GM12878 (cell line): Measurements from ENCODE around the gene CWF19L2. TPM values are rescaled to one million over a fixed set of nuclear protein-coding genes. Genes with fewer than 3 reads are reported as not detected.
A peak's percentile ranks its signal among the peaks of the same experiment; 100 is the strongest.

Experiments used
- ATAC-seq: fragments of 200-7000 bp; cut with Tn5 transposase; 3 replicates; pipeline ENCODE4 v1.9.1; 2020; ENCODE audit warnings: mild to moderate bottlenecking, moderate library complexity
- BruUV-seq: library from RNA; stranded (reverse); fragments of 400-500 nt; replicated peaks from 2 replicates; lab custom pipeline; 2021; lab: Mats Ljungman, UMichigan
- CTCF ChIA-PET: fragments of 300-600 bp; sonication (Branson Sonifier 250); formaldehyde crosslinking; extraction: SDS; loops from one replicate; lab custom pipeline; 2021; ENCODE audit warnings: inconsistent platforms; lab: Yijun Ruan, JAX
- POLR2A ChIA-PET: fragments of 350-600 bp; formaldehyde crosslinking; extraction: SDS; loops from one replicate; lab custom pipeline; 2021; ENCODE audit warnings: inconsistent platforms; lab: Charles Lee
- RAD21 ChIA-PET: fragments of 300-600 bp; sonication (Branson Sonifier 250); formaldehyde crosslinking; loops from one replicate; lab custom pipeline; 2023; ENCODE audit warnings: antibody characterized with exemption; ENCODE audit not compliant: unreplicated experiment; lab: Charles Lee
- SMC1A ChIA-PET: fragments of 300-600 bp; sonication (Branson Sonifier 250); formaldehyde crosslinking; loops from one replicate; lab custom pipeline; 2023; ENCODE audit not compliant: unreplicated experiment, uncharacterized antibody; lab: Charles Lee
- DNase-seq: peaks from one replicate; pipeline ENCODE4 v3.0.0-alpha.2; 2011; ENCODE audit warnings: low read depth, low spot score
- FAIRE-seq: peaks from 3 replicates; lab custom pipeline; 2011; peaks lifted over from hg19 to GRCh38; lab: Jason Lieb, UNC
- H2AFZ ChIP-seq: 2 replicates; pipeline ENCODE4 v1.6.0; 2011; ENCODE audit warnings: low read depth, low read length, control low read depth; ENCODE audit not compliant: control insufficient read depth
- H3K27ac ChIP-seq: 2 replicates; pipeline ENCODE4 v1.5.1; 2011; ENCODE audit warnings: control low read depth; ENCODE audit not compliant: control insufficient read depth, insufficient read depth
- H3K27me3 ChIP-seq, 2 experiments: replicated peaks in 1 of 2; 2 replicates each; pipeline versions ENCODE4 v1.6.0 to v1.6.1; 2011; ENCODE audit warnings: low read length in 1 of 2; ENCODE audit not compliant: control insufficient read depth in 2 of 2, insufficient read depth in 2 of 2
- H3K36me3 ChIP-seq, 2 experiments: 2 replicates each; pipeline ENCODE4 v1.5.1; 2011; ENCODE audit warnings: low read length in 1 of 2; ENCODE audit not compliant: control insufficient read depth in 2 of 2, insufficient read depth in 2 of 2
- H3K4me1 ChIP-seq: 2 replicates; pipeline ENCODE4 v1.6.1; 2011; ENCODE audit warnings: mild to moderate bottlenecking, low read length, moderate library complexity, mixed read lengths; ENCODE audit not compliant: control insufficient read depth, insufficient read depth
- H3K4me2 ChIP-seq: 2 replicates; pipeline ENCODE4 v1.6.0; 2011; ENCODE audit warnings: control low read depth; ENCODE audit not compliant: control insufficient read depth, insufficient read depth
- H3K4me3 ChIP-seq: fragments of 200-600 bp; sonication (generic); 2 replicates; pipeline ENCODE4 v1.5.1; 2016
- H3K79me2 ChIP-seq: 2 replicates; pipeline ENCODE4 v1.6.0; 2011; ENCODE audit warnings: low read length; ENCODE audit not compliant: control insufficient read depth, insufficient read depth
- H3K9ac ChIP-seq: 2 replicates; pipeline ENCODE4 v1.8.0; 2011; ENCODE audit warnings: low read length, control low read depth, mixed read lengths; ENCODE audit not compliant: control insufficient read depth, insufficient read depth
- H3K9me3 ChIP-seq: replicated peaks from 3 replicates; pipeline ENCODE4 v1.5.1; 2011; ENCODE audit warnings: mild to moderate bottlenecking, low read length; ENCODE audit not compliant: control insufficient read depth, insufficient read depth
- H4K20me1 ChIP-seq: 2 replicates; pipeline ENCODE4 v1.6.0; 2011; ENCODE audit not compliant: control insufficient read depth, insufficient read depth
- BMI1 ChIP-seq: fragments of 450-650 bp; IDR thresholded peaks from 2 replicates; pipeline ENCODE4 v1.6.1; 2016; ENCODE audit warnings: mild to moderate bottlenecking, moderate library complexity, borderline replicate concordance
- ESRRA ChIP-seq: IDR thresholded peaks from 2 replicates; pipeline ENCODE4 v1.6.1; 2012; ENCODE audit warnings: mild to moderate bottlenecking, low read length, improper control_type of control experiment
- FOXK2 ChIP-seq: fragments of 450-650 bp; IDR thresholded peaks from 2 replicates; pipeline ENCODE4 v1.6.1; 2017; ENCODE audit warnings: mild to moderate bottlenecking, moderate library complexity
- IRF4 ChIP-seq: IDR thresholded peaks from 2 replicates; pipeline ENCODE4 v1.6.1; 2011; ENCODE audit warnings: low read depth, low read length
- NFXL1 ChIP-seq: fragments of 450-650 bp; IDR thresholded peaks from 2 replicates; pipeline ENCODE4 v1.6.1; 2017; ENCODE audit warnings: antibody characterized with exemption, mild to moderate bottlenecking, borderline replicate concordance
- NR2C1 ChIP-seq: fragments of 450-650 bp; IDR thresholded peaks from 2 replicates; pipeline ENCODE4 v1.6.1; 2017; ENCODE audit warnings: antibody characterized with exemption, mild to moderate bottlenecking, moderate library complexity
- PAX5 ChIP-seq: IDR thresholded peaks from 2 replicates; pipeline ENCODE4 v1.6.1; 2011; ENCODE audit warnings: low read depth, low read length, borderline replicate concordance
- PRDM15 ChIP-seq: fragments of 450-650 bp; formaldehyde crosslinking; IDR thresholded peaks from 2 replicates; pipeline ENCODE4 v1.4.0; 2020; ENCODE audit warnings: mild to moderate bottlenecking, moderate library complexity
- RFX5 ChIP-seq: IDR thresholded peaks from 2 replicates; pipeline ENCODE4 v1.6.1; 2011; ENCODE audit warnings: low read depth, low read length, improper control_type of control experiment
- SMAD1 ChIP-seq: fragments of 450-650 bp; IDR thresholded peaks from 2 replicates; pipeline ENCODE4 v1.6.1; 2018; ENCODE audit warnings: mild to moderate bottlenecking, low read depth; ENCODE audit not compliant: partially characterized antibody
- USF2 ChIP-seq: IDR thresholded peaks from 2 replicates; pipeline ENCODE4 v1.6.1; 2011; ENCODE audit warnings: low read depth, low read length, improper control_type of control experiment, borderline replicate concordance
- ZNF622 ChIP-seq: fragments of 450-650 bp; IDR thresholded peaks from 2 replicates; pipeline ENCODE4 v1.6.1; 2017; ENCODE audit warnings: mild to moderate bottlenecking, inconsistent platforms
- WGBS: methylation state at CpG from one replicate; pipeline ENCODE4 v1.1.6; 2016; ENCODE audit warnings: low lambda C conversion rate; ENCODE audit not compliant: insufficient replicate concordance, insufficient coverage; ENCODE audit errors: missing lambda C conversion rate; 5-methylcytosine and 5-hydroxymethylcytosine counted together
- in situ Hi-C: fragments of 300-500 bp; cut with MboI; formaldehyde crosslinking; loops from 9 replicates; pipeline ENCODE4 v1.14.3; 2018; ENCODE audit warnings: mixed read lengths
- intact Hi-C: fragments of 100-400 bp; cut with micrococcal nuclease; formaldehyde crosslinking; loops from one replicate; pipeline ENCODE4 v1.14.2; 2022; ENCODE audit not compliant: unreplicated experiment
- polyA plus RNA-seq, 11 experiments: library from polyadenylated mRNA; depleted of rRNA in 4 of 11; unstranded in 6 of 11; stranded (reverse) in 5 of 11; fragments of >200 nt; fragmentation: Nextera tagmentation in 4 of 11; fragmentation: Illumina TruSeq in 1 of 11; extraction: Ambion mirVana in 4 of 11; extraction: Trizol in 1 of 11; gene quantifications; 1 replicate in 1 of 11; 2 replicates in 10 of 11; pipeline versions ENCODE4 v1.2.1 to v1.2.3, GENCODE V29; 2011 to 2016; ENCODE audit warnings: inconsistent platforms in 2 of 11, missing spikeins in 2 of 11, low read depth in 1 of 11
- total RNA-seq, 4 experiments: library from RNA; depleted of rRNA in 3 of 4; stranded (reverse); fragments of >200 nt in 3 of 4; fragmentation: Illumina TruSeq in 1 of 4; extraction: Trizol in 1 of 4; gene quantifications; 2 replicates each; pipeline versions ENCODE4 v1.2.1 to v1.2.3, GENCODE V29; 2013 to 2021
- TF ChIP-seq, protein P1 (sequence below): fragments of 450-650 bp; IDR thresholded peaks from 2 replicates; pipeline ENCODE4 v1.6.1; 2017; ENCODE audit warnings: borderline replicate concordance
- TF ChIP-seq, protein P2 (sequence below): fragments of 450-650 bp; IDR thresholded peaks from 2 replicates; pipeline ENCODE4 v1.6.1; 2017; ENCODE audit warnings: low read depth, mild to moderate bottlenecking, moderate library complexity
- TF ChIP-seq, protein P3 (sequence below): fragments of 450-650 bp; IDR thresholded peaks from 2 replicates; pipeline ENCODE4 v1.6.1; 2018; ENCODE audit warnings: mild to moderate bottlenecking, low read depth, moderate library complexity; ENCODE audit not compliant: partially characterized antibody

The CWF19L2 gene
- total and polyA plus RNA-seq, 10 of the 15 experiments (the other 5 are each of a cell fraction or from before 2014, with no cell fraction given) = 4.5 to 18.8 (median 7.2) TPM

DNA sequence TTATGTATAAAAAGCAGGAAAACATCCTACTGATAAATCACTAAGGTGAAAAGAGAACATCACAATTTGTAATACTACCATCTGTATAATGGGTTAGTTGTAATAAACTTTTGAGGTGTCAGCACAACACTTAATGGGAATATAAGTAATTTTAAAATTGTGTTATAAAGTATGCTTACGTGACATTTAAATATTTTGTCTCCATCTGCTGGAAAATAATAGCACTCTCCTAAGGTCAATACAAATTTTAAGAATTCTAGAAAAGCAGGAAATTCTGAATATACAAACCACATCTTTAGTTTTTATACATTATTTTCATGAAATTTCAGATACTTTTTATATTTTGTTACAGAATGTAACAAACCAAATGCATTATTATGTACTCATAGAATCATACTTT lies 19.5 kb downstream of the CWF19L2 start:
- Histone ChIP-seq H3K79me2 (no peaks in the 10 kb centered on the region), H3K4me3 (no peak overlapping the region), H3K4me2 (no peak overlapping the region), H3K27ac (no peak overlapping the region), H3K9ac (no peak overlapping the region), H3K4me1 (no peaks in the 10 kb centered on the region), H3K36me3 (peaks cover 0 to 19% of the 10 kb centered on the region in 2 experiments), H2AFZ (no peak overlapping the region), H3K27me3 (no peaks in the 10 kb centered on the region), H3K9me3 (no peaks in the 10 kb centered on the region), H4K20me1 (no peaks in the 10 kb centered on the region)
- SMC1A ChIA-PET = no interaction called here
- DNase-seq = no peak
- FAIRE-seq = no peak
- intact Hi-C loops = loop anchor here (10.0 kb wide), 1 partner anchor 393 kb away; no protein-coding TSS in a partner anchor
- CTCF ChIA-PET = no interaction called here
- BruUV-seq = TSS peak; percentile 19
- in situ Hi-C loops = no loop called here
- ATAC-seq = no peak
- 100% methylated on average over 1 of the region's 1 CpG for WGBS
- RAD21 ChIA-PET = no interaction called here
- POLR2A ChIA-PET = no interaction called here
- TF ChIP-seq NFXL1 = no peak
- TF ChIP-seq RFX5 = no peak
- no peak for TF ChIP-seq NR2C1
- no peak for TF ChIP-seq ZNF622
- TF ChIP-seq ESRRA = no peak
- TF ChIP-seq, protein P1, sequence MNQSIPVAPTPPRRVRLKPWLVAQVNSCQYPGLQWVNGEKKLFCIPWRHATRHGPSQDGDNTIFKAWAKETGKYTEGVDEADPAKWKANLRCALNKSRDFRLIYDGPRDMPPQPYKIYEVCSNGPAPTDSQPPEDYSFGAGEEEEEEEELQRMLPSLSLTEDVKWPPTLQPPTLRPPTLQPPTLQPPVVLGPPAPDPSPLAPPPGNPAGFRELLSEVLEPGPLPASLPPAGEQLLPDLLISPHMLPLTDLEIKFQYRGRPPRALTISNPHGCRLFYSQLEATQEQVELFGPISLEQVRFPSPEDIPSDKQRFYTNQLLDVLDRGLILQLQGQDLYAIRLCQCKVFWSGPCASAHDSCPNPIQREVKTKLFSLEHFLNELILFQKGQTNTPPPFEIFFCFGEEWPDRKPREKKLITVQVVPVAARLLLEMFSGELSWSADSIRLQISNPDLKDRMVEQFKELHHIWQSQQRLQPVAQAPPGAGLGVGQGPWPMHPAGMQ = no peak
- TF ChIP-seq, protein P2, sequence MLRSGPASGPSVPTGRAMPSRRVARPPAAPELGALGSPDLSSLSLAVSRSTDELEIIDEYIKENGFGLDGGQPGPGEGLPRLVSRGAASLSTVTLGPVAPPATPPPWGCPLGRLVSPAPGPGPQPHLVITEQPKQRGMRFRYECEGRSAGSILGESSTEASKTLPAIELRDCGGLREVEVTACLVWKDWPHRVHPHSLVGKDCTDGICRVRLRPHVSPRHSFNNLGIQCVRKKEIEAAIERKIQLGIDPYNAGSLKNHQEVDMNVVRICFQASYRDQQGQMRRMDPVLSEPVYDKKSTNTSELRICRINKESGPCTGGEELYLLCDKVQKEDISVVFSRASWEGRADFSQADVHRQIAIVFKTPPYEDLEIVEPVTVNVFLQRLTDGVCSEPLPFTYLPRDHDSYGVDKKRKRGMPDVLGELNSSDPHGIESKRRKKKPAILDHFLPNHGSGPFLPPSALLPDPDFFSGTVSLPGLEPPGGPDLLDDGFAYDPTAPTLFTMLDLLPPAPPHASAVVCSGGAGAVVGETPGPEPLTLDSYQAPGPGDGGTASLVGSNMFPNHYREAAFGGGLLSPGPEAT = no peak
- no peak for TF ChIP-seq IRF4
- no peak for TF ChIP-seq FOXK2
- no peak for TF ChIP-seq PAX5
- no peak for TF ChIP-seq PRDM15 (CRISPR knock-in tag)
- TF ChIP-seq, protein P3, sequence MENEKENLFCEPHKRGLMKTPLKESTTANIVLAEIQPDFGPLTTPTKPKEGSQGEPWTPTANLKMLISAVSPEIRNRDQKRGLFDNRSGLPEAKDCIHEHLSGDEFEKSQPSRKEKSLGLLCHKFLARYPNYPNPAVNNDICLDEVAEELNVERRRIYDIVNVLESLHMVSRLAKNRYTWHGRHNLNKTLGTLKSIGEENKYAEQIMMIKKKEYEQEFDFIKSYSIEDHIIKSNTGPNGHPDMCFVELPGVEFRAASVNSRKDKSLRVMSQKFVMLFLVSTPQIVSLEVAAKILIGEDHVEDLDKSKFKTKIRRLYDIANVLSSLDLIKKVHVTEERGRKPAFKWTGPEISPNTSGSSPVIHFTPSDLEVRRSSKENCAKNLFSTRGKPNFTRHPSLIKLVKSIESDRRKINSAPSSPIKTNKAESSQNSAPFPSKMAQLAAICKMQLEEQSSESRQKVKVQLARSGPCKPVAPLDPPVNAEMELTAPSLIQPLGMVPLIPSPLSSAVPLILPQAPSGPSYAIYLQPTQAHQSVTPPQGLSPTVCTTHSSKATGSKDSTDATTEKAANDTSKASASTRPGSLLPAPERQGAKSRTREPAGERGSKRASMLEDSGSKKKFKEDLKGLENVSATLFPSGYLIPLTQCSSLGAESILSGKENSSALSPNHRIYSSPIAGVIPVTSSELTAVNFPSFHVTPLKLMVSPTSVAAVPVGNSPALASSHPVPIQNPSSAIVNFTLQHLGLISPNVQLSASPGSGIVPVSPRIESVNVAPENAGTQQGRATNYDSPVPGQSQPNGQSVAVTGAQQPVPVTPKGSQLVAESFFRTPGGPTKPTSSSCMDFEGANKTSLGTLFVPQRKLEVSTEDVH = no peak
- TF ChIP-seq BMI1 = no peak
- TF ChIP-seq SMAD1 = no peak
- TF ChIP-seq USF2 = no peak
